ENCODE results near the gene SH3PXD2A. TPM values are rescaled to one million over a fixed set of nuclear protein-coding genes. Genes with fewer than 3 reads are reported as not detected.

The SH3PXD2A gene
- total and polyA plus RNA-seq, 10 of the 15 experiments (the other 5 are each of a cell fraction or from before 2014, with no cell fraction given), result 0.63 to 14.0 (median 4.4) TPM

DNA sequence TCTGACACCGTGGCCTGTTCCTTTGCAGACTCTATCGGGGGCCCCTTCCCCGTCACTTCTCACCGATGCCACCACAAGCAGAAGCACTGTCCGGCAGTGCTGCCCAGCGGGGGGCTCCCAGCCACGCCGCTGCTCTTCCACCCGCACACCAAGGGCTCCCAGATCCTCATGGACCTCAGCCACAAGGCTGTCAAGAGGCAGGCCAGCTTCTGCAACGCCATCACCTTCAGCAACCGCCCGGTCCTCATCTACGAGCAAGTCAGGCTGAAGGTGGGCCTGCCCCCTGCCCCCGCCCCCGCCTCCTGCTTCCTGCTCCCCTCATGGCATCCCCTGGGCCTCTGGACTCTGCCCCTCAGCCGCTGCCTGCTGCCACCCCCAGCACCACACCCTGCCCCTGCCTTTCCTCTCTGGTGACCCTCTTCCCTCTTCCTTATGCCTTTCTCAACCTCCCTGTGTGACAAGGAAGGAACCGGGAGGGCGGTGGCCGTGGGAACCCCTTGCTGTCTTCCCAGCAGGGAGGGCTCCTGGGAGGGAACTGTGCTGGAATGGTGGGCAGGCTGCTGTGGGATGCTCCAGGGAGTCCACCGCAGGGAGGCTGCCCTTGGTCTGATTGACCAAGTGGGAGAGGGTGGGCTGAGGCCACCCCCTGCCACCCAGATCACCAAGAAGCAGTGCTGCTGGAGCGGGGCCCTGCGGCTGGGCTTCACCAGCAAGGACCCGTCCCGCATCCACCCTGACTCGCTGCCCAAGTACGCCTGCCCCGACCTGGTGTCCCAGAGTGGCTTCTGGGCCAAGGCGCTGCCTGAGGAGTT lies 284.3 kb downstream of the SH3PXD2A start (continued):
- TF ChIP-seq, protein P1, sequence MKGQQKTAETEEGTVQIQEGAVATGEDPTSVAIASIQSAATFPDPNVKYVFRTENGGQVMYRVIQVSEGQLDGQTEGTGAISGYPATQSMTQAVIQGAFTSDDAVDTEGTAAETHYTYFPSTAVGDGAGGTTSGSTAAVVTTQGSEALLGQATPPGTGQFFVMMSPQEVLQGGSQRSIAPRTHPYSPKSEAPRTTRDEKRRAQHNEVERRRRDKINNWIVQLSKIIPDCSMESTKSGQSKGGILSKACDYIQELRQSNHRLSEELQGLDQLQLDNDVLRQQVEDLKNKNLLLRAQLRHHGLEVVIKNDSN (IDR thresholded peaks at IDR 0.05; ENCODE audit: borderline replicate concordance, extremely low read length, insufficient read depth, low read depth, low read length), result no peak

DNA sequence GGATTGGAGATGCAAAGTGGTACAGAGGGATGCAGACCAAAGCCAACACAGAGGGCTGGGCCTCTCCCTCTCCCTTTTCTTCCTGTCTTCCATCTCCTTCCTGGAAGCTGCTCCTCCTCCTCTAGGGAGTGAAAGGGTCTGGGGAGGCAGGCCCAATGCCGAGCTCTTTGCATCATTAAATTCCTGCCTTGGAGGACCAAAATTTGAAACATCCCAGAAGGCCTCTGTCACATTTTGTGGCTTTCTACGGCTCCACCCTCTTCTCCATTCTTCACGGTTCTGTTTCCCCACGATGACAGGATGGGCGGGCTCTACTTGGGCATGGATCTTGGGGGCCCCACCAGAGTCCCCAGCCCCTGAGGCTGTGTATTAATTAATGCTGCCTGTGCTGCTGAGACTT lies 285.5 kb downstream of the SH3PXD2A start:
- Histone ChIP-seq H3K36me3 (ENCODE audit: control insufficient read depth in 2 of 2, insufficient read depth in 2 of 2, low read length in 1 of 2) (no peaks in the 10 kb centered on the region), H3K4me2 (ENCODE audit: control insufficient read depth, insufficient read depth) (no peak overlapping the region), H3K27ac (ENCODE audit: control insufficient read depth, insufficient read depth) (no peak overlapping the region), H4K20me1 (ENCODE audit: control insufficient read depth, insufficient read depth) (no peaks in the 10 kb centered on the region), H3K9ac (ENCODE audit: control insufficient read depth, insufficient read depth, low read length) (no peak overlapping the region), H3K4me3 (no peak overlapping the region), H3K4me1 (ENCODE audit: control insufficient read depth, insufficient read depth, low read length) (no peaks in the 10 kb centered on the region), H3K9me3 (replicated peaks; ENCODE audit: control insufficient read depth, insufficient read depth, low read length) (no peaks in the 10 kb centered on the region), H2AFZ (ENCODE audit: control insufficient read depth, low read depth, low read length) (no peak overlapping the region), H3K79me2 (ENCODE audit: control insufficient read depth, insufficient read depth, low read length) (no peaks in the 10 kb centered on the region), H3K27me3 (replicated peaks in 1 of 2; ENCODE audit: control insufficient read depth in 2 of 2, insufficient read depth in 2 of 2, low read length in 1 of 2) (no peaks in the 10 kb centered on the region; a peak in 3 of 4 replicates)
- ChIA-PET CTCF (interaction anchor here (0.9 kb wide), 1 partner anchor 116 kb away, joined by 4 read pairs; no protein-coding TSS in a partner anchor), SMC1A (ENCODE audit: uncharacterized antibody, unreplicated experiment) (interaction anchor here (1.7 kb wide), 1 partner anchor 27 kb away, joined by 4 read pairs; no protein-coding TSS in a partner anchor), POLR2A (no interaction called here), RAD21 (ENCODE audit: unreplicated experiment) (no interaction called here)
- FAIRE-seq, result no peak
- ATAC-seq, result no peak
- in situ Hi-C loops (cut with MboI), result no loop called here
- DNase-seq (ENCODE audit: low read depth, low spot score), result no peak
- no TSS peak for BruUV-seq (replicated peaks)
- TF ChIP-seq, protein P2, sequence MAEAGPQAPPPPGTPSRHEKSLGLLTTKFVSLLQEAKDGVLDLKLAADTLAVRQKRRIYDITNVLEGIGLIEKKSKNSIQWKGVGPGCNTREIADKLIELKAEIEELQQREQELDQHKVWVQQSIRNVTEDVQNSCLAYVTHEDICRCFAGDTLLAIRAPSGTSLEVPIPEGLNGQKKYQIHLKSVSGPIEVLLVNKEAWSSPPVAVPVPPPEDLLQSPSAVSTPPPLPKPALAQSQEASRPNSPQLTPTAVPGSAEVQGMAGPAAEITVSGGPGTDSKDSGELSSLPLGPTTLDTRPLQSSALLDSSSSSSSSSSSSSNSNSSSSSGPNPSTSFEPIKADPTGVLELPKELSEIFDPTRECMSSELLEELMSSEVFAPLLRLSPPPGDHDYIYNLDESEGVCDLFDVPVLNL (IDR thresholded peaks at IDR 0.05; ENCODE audit: low read depth, low read length), result no peak
- TF ChIP-seq SIN3A (IDR thresholded peaks at IDR 0.05; ENCODE audit: low read depth, low read length), result no peak
- TF ChIP-seq SREBF1 (IDR thresholded peaks at IDR 0.05; ENCODE audit: low read length), result no peak
- TF ChIP-seq IRF4 (IDR thresholded peaks at IDR 0.05; ENCODE audit: low read depth, low read length), result no peak
- TF ChIP-seq MEF2A (IDR thresholded peaks at IDR 0.05; ENCODE audit: insufficient read depth, low read depth, low read length), result no peak
- TF ChIP-seq, protein P3, sequence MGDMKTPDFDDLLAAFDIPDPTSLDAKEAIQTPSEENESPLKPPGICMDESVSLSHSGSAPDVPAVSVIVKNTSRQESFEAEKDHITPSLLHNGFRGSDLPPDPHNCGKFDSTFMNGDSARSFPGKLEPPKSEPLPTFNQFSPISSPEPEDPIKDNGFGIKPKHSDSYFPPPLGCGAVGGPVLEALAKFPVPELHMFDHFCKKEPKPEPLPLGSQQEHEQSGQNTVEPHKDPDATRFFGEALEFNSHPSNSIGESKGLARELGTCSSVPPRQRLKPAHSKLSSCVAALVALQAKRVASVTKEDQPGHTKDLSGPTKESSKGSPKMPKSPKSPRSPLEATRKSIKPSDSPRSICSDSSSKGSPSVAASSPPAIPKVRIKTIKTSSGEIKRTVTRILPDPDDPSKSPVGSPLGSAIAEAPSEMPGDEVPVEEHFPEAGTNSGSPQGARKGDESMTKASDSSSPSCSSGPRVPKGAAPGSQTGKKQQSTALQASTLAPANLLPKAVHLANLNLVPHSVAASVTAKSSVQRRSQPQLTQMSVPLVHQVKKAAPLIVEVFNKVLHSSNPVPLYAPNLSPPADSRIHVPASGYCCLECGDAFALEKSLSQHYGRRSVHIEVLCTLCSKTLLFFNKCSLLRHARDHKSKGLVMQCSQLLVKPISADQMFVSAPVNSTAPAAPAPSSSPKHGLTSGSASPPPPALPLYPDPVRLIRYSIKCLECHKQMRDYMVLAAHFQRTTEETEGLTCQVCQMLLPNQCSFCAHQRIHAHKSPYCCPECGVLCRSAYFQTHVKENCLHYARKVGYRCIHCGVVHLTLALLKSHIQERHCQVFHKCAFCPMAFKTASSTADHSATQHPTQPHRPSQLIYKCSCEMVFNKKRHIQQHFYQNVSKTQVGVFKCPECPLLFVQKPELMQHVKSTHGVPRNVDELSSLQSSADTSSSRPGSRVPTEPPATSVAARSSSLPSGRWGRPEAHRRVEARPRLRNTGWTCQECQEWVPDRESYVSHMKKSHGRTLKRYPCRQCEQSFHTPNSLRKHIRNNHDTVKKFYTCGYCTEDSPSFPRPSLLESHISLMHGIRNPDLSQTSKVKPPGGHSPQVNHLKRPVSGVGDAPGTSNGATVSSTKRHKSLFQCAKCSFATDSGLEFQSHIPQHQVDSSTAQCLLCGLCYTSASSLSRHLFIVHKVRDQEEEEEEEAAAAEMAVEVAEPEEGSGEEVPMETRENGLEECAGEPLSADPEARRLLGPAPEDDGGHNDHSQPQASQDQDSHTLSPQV (IDR thresholded peaks at IDR 0.05), result no peak
- no peak for TF ChIP-seq EGR1 (IDR thresholded peaks at IDR 0.05; ENCODE audit: borderline replicate concordance in 1 of 2, low read depth in 2 of 2, low read length in 2 of 2)
- no peak for TF ChIP-seq NFXL1 (IDR thresholded peaks at IDR 0.05; ENCODE audit: borderline replicate concordance)
- TF ChIP-seq BMI1 (IDR thresholded peaks at IDR 0.05; ENCODE audit: borderline replicate concordance), result no peak
- intact Hi-C loops (cut with micrococcal nuclease; ENCODE audit: unreplicated experiment), result no loop called here
- 13% methylated on average over 5 of the region's 5 CpGs for WGBS (ENCODE audit: insufficient coverage, insufficient replicate concordance, low lambda C conversion rate, missing lambda C conversion rate)

Data from GM12878 (cell line).